Glutamatergic neuron (in vitro differentiated cells): ENCODE data around the gene SIGLEC9. TPM values are rescaled to one million over a fixed set of nuclear protein-coding genes. Genes with fewer than 3 reads are reported as not detected.

Experiments
- DNase-seq: peaks from one replicate; pipeline ENCODE4 v3.0.0; 2022
- H3K27ac Mint-ChIP-seq: one replicate; pipeline ENCODE4 v1.8.0; 2020; ENCODE audit warnings: mild to moderate bottlenecking, mixed read lengths, inconsistent platforms; ENCODE audit not compliant: unreplicated experiment
- H3K27me3 Mint-ChIP-seq: one replicate; pipeline ENCODE4 v1.8.0; 2020; ENCODE audit warnings: mild to moderate bottlenecking, moderate library complexity, mixed read lengths, inconsistent platforms; ENCODE audit not compliant: unreplicated experiment
- H3K36me3 Mint-ChIP-seq: one replicate; pipeline ENCODE4 v1.8.0; 2020; ENCODE audit warnings: mild to moderate bottlenecking, mixed read lengths, inconsistent platforms; ENCODE audit not compliant: unreplicated experiment
- H3K4me1 Mint-ChIP-seq: one replicate; pipeline ENCODE4 v1.8.0; 2020; ENCODE audit warnings: mild to moderate bottlenecking, low read depth, mixed read lengths, inconsistent platforms; ENCODE audit not compliant: unreplicated experiment
- H3K4me3 Mint-ChIP-seq: one replicate; pipeline ENCODE4 v1.8.0; 2020; ENCODE audit warnings: mild to moderate bottlenecking, mixed read lengths, inconsistent platforms; ENCODE audit not compliant: unreplicated experiment
- H3K9me3 Mint-ChIP-seq: one replicate; pipeline ENCODE4 v1.8.0; 2020; ENCODE audit warnings: mild to moderate bottlenecking, moderate library complexity, mixed read lengths, inconsistent platforms; ENCODE audit not compliant: unreplicated experiment
- total RNA-seq: library from RNA; stranded (reverse); fragmentation: NEBNext Ultra II Directional; extraction: Animal tissue kit (Norgen Biotek cat#: 25700); gene quantifications from one replicate; pipeline ENCODE4 v1.2.1, GENCODE V29; 2021; ENCODE audit not compliant: unreplicated experiment
- TF ChIP-seq, protein P1 (sequence below): fragments of 200-600 bp; sonication (generic); IDR thresholded peaks from one replicate; pipeline ENCODE4 v1.5.0; 2021; ENCODE audit not compliant: partially characterized antibody, unreplicated experiment

The SIGLEC9 gene
- total RNA-seq, 1 donor from 2014 or later = not detected

DNA sequence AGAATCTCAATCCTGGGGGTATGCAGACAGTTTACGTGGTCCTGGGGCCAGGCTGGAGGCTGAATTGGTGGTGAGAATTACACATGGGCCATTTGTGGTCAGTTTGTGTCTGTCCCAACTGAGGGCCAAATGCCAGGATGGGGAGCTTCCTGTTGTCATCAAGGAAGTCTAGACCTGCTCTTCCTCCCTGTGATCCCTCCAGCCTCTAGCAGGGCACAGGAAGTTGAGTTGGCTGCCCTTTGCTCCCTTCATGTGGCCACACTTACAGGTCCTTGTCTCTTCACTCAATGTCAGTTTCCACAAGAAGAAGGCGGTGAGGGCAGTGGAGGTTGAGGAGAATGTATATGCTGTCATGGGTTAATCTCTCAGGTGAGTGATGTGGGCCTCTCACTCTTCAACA, 47.5 kb downstream of the SIGLEC9 start:
- no peak for DNase-seq
- no peaks in the 10 kb centered on the region for H3K4me1 Mint-ChIP-seq
- TF ChIP-seq, protein P1, sequence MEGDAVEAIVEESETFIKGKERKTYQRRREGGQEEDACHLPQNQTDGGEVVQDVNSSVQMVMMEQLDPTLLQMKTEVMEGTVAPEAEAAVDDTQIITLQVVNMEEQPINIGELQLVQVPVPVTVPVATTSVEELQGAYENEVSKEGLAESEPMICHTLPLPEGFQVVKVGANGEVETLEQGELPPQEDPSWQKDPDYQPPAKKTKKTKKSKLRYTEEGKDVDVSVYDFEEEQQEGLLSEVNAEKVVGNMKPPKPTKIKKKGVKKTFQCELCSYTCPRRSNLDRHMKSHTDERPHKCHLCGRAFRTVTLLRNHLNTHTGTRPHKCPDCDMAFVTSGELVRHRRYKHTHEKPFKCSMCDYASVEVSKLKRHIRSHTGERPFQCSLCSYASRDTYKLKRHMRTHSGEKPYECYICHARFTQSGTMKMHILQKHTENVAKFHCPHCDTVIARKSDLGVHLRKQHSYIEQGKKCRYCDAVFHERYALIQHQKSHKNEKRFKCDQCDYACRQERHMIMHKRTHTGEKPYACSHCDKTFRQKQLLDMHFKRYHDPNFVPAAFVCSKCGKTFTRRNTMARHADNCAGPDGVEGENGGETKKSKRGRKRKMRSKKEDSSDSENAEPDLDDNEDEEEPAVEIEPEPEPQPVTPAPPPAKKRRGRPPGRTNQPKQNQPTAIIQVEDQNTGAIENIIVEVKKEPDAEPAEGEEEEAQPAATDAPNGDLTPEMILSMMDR = no peak
- H3K4me3 Mint-ChIP-seq = no peak overlapping the region
- no peaks in the 10 kb centered on the region for H3K36me3 Mint-ChIP-seq
- no peaks in the 10 kb centered on the region for H3K9me3 Mint-ChIP-seq
- no peaks in the 10 kb centered on the region for H3K27me3 Mint-ChIP-seq
- no peak overlapping the region for H3K27ac Mint-ChIP-seq

DNA sequence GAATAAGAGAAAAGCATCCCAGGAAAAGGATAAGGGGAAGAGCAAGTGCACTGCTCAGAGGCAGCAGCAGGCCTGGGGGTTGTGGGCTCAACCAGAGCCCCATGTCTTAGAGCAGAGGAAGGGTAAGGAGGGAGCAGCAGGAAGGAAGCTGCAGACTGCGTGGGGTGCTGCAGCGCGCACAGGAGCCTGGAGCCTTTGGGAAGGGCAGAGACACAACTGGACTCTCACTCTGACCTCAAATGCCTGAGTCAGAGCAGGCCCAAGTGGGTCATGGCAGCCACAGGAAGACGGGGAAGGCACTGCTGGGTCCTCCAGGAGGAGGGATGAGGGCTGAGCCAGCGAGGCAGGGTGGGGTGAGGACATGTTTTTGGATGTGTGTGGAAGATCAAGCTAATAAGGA, 49.0 kb downstream of the SIGLEC9 start:
- Mint-ChIP-seq H3K4me3 (no peak overlapping the region), H3K9me3 (no peaks in the 10 kb centered on the region), H3K27me3 (no peaks in the 10 kb centered on the region), H3K36me3 (no peaks in the 10 kb centered on the region), H3K4me1 (no peaks in the 10 kb centered on the region), H3K27ac (no peak overlapping the region)
- DNase-seq = no peak
- TF ChIP-seq, protein P1 = no peak

DNA sequence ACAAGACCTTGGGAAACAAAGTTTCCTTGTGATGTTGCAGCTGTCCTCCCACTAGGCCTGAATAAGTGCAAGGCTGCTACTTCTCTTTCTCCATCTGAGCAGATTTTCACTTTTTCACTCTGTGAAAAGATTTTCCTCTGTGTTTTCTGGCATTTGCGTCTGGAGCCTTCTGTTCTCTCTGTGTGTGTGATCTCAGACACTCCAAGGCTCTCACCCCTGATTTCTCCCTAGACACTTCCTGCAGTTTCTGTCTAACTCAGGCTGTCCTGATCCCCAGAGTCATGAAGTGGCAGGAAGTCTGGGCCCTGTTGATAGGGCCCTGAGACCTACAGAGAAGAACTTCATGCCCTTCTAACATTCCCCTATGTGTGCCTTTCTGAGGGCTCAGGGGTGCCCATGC, 54.5 kb downstream of the SIGLEC9 start:
- Mint-ChIP-seq H3K4me3 (no peak overlapping the region), H3K4me1 (no peaks in the 10 kb centered on the region), H3K36me3 (no peaks in the 10 kb centered on the region), H3K27me3 (peaks cover 3% of the 10 kb centered on the region), H3K27ac (no peak overlapping the region), H3K9me3 (peaks cover 2% of the 10 kb centered on the region)
- TF ChIP-seq, protein P1 = no peak
- no peak for DNase-seq

Other genes starting within 250 kb of the SIGLEC9 start
- gene KLK4, start 213.5 kb upstream of the SIGLEC9 start, total RNA-seq = 0.66 TPM
- gene KLK5, start 171.9 kb upstream of the SIGLEC9 start, total RNA-seq = not detected
- not detected for gene KLK6, start 155.3 kb upstream of the SIGLEC9 start, total RNA-seq
- gene KLK7, start 141.0 kb upstream of the SIGLEC9 start, total RNA-seq = not detected
- not detected for gene KLK8, start 123.3 kb upstream of the SIGLEC9 start, total RNA-seq
- not detected for gene KLK10, start 105.2 kb upstream of the SIGLEC9 start, total RNA-seq
- gene KLK11, start 98.3 kb upstream of the SIGLEC9 start, total RNA-seq = not detected
- 0.66 TPM for gene KLK12, start 89.9 kb upstream of the SIGLEC9 start, total RNA-seq
- gene KLK13, start 59.8 kb upstream of the SIGLEC9 start, total RNA-seq = not detected
- gene KLK14, start 42.0 kb upstream of the SIGLEC9 start, total RNA-seq = 1.5 TPM
- 8.0 TPM for gene CTU1, start 16.5 kb upstream of the SIGLEC9 start, total RNA-seq
- not detected for gene SIGLEC7, start 17.4 kb downstream of the SIGLEC9 start, total RNA-seq
- gene CD33, start 100.2 kb downstream of the SIGLEC9 start, total RNA-seq = not detected
- not detected for gene SIGLECL1, start 126.2 kb downstream of the SIGLEC9 start, total RNA-seq
- 59.9 TPM for gene IGLON5, start 186.7 kb downstream of the SIGLEC9 start, total RNA-seq
- 3.5 TPM for gene VSIG10L, start 217.2 kb downstream of the SIGLEC9 start, total RNA-seq
- 77.7 TPM for gene ETFB, start 241.5 kb downstream of the SIGLEC9 start, total RNA-seq
- gene CLDND2, start 244.1 kb downstream of the SIGLEC9 start, total RNA-seq = not detected
- gene NKG7, start 247.7 kb downstream of the SIGLEC9 start, total RNA-seq = not detected